Spleen (tissue), 7 donors: Measurements from ENCODE around the gene PACS2.

Experiments
- POLR2A ChIP-seq, 3 donors: fragments of 450-650 bp; IDR thresholded peaks; one replicate each; pipeline ENCODE4 v1.5.1; 2017; ENCODE audit warnings: antibody characterized with exemption in 3 of 3, mild to moderate bottlenecking in 1 of 3
- POLR2AphosphoS5 ChIP-seq, 3 donors: sonication (generic); formaldehyde crosslinking; IDR thresholded peaks; one replicate each; pipeline ENCODE4 v1.5.1; 2017; ENCODE audit warnings: antibody characterized with exemption in 3 of 3
- TF ChIP-seq, protein P1 (sequence below), 11 experiments: fragments of 200-600 bp in 7 of 11; fragments of 450-650 bp in 4 of 11; sonication (generic) in 4 of 11; IDR thresholded peaks in 8 of 11; conservative IDR thresholded peaks in 3 of 11; 1 replicate in 7 of 11; 2 replicates in 4 of 11; pipeline versions ENCODE4 v1.4.0 to v1.8.0; 2016 to 2021; ENCODE audit warnings: antibody characterized with exemption in 11 of 11, inconsistent platforms in 4 of 11, mild to moderate bottlenecking in 1 of 11
- donor health status: DM: no; HTN: no; CAD: no; lungs with moderate emphysema.
- donor health status: DM: no; HTN: no; CAD: no.
- donor health status: DM: no; HTN: no; CAD: no.

DNA sequence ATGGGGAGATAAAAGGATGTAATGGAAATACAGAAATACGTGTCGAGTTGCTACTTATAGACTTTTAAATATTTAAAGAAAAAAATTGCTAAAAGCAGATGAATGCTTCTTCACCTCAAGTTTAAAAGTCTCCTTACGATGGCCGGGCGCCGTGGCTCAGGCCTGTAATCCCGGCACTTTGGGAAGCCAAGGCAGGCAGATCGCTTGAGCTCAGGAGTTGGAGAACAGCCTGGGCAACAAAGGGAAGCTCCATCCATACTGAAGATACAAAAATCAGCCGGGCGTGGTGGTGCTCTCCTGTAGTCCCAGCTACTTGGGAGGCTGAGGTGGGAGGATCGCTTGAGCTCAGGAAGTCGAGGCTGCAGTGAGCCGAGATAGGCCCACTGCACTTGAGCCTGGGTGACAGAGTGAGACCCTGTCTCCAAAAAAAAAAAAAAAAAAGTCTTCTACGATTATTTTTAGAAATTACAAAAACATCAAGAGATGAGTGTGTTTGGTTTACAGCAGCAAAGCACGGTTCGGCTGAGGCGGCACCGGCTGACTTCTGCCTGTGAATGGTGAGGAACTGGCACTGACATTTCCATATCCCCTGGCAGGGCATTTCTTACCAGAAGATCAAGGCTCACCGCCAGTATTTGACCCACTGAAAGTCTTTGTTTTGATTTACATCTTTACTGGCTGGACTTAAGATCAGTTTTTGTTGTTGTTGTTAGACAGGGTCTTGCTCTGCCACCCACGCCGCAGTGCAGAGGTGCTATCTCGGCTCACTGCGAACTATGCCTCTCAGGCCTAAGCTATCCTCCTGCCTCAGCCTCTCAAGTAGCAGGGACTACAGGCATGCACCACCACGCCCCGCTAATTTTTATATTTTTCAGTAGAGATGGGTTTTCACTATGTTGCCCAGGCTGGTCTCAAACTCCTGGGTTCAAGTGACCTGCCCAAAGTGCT, 101.2 kb downstream of the PACS2 start:
- TF ChIP-seq, protein P1, sequence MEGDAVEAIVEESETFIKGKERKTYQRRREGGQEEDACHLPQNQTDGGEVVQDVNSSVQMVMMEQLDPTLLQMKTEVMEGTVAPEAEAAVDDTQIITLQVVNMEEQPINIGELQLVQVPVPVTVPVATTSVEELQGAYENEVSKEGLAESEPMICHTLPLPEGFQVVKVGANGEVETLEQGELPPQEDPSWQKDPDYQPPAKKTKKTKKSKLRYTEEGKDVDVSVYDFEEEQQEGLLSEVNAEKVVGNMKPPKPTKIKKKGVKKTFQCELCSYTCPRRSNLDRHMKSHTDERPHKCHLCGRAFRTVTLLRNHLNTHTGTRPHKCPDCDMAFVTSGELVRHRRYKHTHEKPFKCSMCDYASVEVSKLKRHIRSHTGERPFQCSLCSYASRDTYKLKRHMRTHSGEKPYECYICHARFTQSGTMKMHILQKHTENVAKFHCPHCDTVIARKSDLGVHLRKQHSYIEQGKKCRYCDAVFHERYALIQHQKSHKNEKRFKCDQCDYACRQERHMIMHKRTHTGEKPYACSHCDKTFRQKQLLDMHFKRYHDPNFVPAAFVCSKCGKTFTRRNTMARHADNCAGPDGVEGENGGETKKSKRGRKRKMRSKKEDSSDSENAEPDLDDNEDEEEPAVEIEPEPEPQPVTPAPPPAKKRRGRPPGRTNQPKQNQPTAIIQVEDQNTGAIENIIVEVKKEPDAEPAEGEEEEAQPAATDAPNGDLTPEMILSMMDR (IDR thresholded peaks at IDR 0.05 in 8 of 11, conservative IDR thresholded peaks at IDR 0.05 in 3 of 11) = no peak
- no peak for TF ChIP-seq POLR2A (IDR thresholded peaks at IDR 0.05)
- no peak for TF ChIP-seq POLR2AphosphoS5 (IDR thresholded peaks at IDR 0.05)
